Eye (tissue), 1 donor: Measurements from ENCODE around the gene NOL4L.

Source experiments
- DNase-seq: peaks from one replicate; pipeline ENCODE4 v3.0.0-alpha.2; 2015

NOL4L gene, protein sequence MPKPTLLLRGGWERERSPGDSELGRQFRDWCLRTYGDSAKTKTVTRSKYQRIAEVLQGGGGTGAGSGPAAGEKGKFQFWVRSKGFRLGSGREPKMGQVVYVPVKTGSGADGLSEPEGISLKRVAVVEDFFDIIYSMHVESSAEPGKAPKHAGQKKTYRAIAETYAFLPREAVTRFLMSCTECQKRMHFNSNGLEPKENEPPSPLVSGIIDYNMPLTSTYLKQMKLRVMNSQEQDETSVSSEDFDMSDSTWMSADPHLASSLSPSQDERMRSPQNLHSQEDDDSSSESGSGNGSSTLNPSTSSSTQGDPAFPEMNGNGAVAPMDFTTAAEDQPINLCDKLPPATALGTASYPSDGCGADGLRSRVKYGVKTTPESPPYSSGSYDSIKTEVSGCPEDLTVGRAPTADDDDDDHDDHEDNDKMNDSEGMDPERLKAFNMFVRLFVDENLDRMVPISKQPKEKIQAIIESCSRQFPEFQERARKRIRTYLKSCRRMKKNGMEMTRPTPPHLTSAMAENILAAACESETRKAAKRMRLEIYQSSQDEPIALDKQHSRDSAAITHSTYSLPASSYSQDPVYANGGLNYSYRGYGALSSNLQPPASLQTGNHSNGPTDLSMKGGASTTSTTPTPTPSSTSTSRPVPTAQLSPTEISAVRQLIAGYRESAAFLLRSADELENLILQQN

GRCh38 chr20:32585011-32585585 is at the start of gene NOL4L:
Gene NOL4L (minus strand): TSS chr20:32585333. CDS start chr20:32584890, 443 bp downstream.
- DNase-seq: peak; percentile 67

GRCh38 chr20:32634041-32634805 is 49.1 kb upstream of the NOL4L start:
- DNase-seq: no peak

DNA sequence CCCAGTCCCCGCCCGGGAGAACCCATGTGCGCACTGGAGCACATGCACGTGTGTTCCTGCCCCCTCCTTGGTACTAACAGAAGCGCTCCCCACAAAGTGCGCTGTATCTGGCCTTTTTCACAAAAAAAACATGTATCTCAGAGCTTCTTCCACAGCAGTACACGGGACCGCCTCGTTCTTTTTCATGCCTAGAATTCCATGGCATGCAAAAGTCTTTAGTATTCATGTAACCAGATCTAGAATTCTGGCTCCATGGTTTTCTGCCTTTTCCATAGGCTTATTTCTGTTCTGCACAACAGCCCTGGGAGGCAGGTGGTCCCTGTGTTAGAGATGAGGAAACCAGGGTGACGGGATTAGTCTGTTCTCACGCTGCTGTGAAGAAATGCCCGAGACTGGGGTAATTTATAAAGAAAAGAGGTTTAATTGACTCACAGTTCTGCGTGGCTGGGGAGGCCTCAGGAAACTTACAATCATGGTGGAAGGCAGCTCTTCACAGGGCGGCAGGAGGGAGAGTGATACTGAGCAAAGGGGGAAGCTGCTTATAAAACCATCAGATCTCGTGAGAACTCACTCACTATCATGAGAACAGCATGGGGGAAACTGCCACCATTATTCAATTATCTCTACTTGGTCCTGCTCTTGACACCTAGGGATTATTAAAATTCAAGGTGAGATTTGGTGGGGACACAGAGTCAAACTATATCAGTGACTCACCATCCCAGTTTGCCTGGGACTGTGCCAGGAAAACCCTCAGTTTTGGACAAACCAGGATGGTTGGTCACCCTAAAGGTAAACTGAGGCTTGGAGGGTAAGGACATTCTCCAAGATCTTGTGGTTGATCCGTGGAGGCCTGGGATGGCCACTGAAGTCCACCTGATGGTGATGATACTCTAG is 47.6 kb upstream of the NOL4L start:
- DNase-seq: no peak

DNA sequence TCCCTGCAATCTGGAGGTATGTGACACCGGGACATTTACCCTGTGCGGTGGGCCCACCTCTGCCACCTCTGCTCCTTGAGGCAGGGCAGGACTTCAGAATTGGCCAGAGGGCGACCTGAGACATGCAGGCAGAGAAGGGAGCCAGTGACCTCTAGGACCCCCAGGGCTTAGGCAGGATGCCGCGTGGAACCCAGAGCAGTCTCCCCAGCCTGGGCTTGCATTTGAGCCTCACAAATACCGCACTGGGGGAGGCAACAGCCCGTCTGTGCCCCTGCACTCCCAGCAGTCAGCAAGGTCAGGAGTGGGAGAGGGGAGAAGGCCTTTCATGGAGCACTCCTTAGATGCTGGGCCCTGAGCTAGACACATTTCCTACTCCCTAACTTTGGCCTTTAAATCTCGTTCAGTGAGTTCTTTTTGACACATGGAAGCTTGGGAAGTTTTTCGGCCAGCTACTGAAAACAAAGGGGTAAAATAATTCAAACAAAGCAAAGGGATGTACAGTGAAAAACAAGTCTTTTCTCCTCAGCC is 46.9 kb upstream of the NOL4L start:
- DNase-seq: no peak

- DNase-seq: no peak
Measured at GRCh38 chr20:32629813-32630212, 44.7 kb upstream of the NOL4L start.

GRCh38 chr20:32628960-32629530 is 43.9 kb upstream of the NOL4L start:
- no peak for DNase-seq

DNA sequence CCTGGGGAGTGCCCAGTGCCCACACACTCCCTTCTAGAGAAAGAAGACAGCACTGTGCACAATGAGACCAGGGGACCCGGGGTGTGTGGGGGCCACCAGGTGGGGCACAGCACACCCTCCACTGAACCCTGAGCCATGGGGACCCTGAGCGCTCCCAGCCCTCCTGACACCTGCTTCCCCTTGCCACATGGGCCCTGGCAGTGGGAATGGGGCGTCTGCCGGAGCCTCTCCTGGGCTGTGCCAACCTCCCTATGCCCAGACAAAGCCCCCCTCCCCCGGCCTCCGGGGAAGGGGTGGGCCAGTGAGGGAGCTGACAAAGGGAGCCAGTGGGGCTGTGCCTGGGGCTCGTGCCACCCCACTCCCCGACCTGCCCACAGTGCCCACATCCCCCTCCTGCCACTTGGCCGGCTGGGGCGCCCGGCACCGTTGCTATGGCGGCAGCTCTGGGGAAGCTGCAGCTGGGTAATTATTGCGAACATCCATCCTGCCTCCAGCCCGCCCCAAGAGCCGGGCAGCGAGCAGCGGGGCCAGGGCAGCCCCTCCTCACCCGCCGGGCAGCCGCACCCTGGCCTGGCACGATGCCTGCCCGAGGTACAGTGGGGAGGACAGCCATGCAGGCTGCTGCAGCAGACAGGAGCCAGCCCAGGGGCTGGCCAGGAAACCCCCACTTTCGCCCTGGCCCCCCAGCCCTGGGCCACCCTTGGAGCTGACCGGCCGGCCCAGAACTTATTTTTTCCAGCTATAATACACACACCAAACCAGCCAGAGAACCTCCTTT is 41.9 kb upstream of the NOL4L start:
- DNase-seq: peak; percentile 68

- no peak for DNase-seq
Measured at GRCh38 chr20:32626407-32626806, 41.3 kb upstream of the NOL4L start.

DNA sequence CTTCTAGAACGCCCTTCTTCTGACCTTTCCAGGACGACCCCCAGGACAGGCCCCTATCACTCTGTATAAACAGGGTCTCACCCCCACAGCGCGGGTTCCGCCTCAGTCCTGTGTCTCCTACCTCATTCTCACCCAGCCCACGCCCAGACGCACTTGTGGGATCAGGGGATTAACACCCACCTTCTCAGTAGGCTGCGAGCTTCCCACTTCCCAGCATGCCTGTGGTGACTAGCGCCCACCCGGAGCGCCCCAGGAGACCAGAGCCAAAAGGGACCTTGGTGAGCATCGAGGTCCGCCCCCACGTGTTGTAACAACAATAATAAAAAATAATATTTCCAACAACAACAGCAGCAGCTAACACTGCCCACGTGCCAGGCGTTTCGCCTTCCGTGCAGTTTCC is 40.9 kb upstream of the NOL4L start:
- DNase-seq: no peak

- DNase-seq: no peak
Measured at GRCh38 chr20:32624687-32625345, 39.7 kb upstream of the NOL4L start.

GRCh38 chr20:32623667-32624157 is 38.6 kb upstream of the NOL4L start:
- no peak for DNase-seq

GRCh38 chr20:32622585-32623468 is 37.7 kb upstream of the NOL4L start:
- DNase-seq: no peak

GRCh38 chr20:32621891-32622584 is 36.9 kb upstream of the NOL4L start:
- DNase-seq: no peak

GRCh38 chr20:32621071-32621890 is 36.1 kb upstream of the NOL4L start:
- DNase-seq: no peak

- no peak for DNase-seq
Measured at GRCh38 chr20:32619586-32619985, 34.5 kb upstream of the NOL4L start.

DNA sequence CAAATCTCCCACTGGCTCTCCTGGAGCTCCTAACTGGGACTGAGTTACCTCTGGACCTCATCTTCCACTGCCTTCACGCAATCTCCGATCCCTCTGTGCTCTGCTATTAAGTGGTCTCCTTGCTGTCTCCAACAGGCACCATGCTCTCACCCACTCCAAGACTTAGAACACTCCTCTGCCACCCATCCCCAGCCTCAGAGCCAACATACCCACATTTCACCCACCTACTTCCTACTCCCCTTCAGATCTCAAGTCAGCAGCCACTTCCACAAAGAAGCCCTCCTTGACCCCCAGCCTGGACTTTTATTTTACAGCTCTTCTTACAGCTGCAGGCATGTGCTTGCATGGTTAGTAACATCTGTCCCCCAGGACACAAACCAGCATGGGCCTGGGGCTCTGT is 29.6 kb upstream of the NOL4L start:
- DNase-seq: no peak

GRCh38 chr20:32614303-32614702 is 29.2 kb upstream of the NOL4L start:
- DNase-seq: no peak
